Activated CD8-positive, alpha-beta memory T cell treated with anti-CD3 and anti-CD28 coated beads, Interleukin-2, amount 50 U/mL, for 48 hours (primary cell): Measurements from ENCODE around the gene SLC39A3.

Experiments
- DNase-seq: peaks from one replicate; pipeline ENCODE4 v3.0.0-alpha.2; 2020

Gene SLC39A3

DNA sequence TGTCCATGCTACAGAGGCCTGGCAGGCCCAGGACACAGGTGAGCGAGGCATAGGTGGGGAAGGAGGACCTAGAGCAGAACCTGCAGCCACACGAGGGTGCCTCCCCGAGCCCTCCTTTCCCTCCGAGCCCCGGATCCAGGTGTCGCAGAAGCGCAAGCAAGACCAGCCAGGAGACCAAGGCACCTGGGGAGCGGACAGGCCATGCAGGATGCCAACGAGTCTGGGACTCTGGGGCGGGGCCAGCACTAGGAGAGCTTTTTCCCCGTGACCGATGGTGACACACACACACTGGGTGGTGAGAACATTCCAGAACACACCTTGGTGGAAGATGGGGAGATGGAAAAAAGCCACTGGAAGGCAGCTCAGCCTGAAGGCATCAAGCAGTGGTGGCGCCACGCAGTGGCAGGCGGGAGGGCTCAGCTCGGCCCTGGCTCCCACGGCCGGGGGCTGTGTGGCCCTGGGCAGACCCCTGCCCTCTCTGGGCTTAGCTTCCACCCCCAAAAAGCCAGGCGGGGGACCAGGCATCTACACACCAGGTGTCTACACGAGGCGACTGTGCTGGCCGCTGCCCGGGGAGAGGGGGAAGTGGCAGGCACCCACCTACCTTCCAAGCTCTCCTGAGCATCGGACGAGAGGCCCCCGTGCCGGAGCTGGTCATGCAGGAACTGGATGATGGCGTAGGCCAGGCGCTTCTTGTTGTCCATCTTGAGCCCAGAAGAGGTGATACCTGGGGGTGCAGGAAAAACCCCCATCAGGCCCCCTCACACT is 28.7 kb upstream of the SLC39A3 start:
- DNase-seq = no peak

DNA sequence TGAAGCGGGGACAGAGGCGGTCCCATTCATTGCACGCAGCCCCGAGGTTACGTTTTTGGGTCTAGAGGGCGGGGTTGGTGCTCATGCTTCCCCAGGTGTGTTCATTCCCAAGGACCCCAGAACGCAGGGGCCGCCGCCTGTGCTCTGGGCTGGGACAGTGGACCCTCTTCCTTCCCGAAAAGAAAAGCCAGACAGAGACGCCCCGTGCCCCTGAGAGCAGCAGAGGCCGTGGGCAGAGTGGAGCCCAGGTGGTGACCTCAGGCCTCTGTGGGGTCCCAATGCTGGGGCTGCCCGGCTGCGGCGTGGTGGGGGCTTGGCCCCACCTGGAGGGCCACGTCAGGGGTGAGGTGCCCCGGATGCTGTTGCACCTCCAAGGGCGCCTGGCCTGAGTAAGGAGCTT is 27.9 kb upstream of the SLC39A3 start:
- no peak for DNase-seq

DNA sequence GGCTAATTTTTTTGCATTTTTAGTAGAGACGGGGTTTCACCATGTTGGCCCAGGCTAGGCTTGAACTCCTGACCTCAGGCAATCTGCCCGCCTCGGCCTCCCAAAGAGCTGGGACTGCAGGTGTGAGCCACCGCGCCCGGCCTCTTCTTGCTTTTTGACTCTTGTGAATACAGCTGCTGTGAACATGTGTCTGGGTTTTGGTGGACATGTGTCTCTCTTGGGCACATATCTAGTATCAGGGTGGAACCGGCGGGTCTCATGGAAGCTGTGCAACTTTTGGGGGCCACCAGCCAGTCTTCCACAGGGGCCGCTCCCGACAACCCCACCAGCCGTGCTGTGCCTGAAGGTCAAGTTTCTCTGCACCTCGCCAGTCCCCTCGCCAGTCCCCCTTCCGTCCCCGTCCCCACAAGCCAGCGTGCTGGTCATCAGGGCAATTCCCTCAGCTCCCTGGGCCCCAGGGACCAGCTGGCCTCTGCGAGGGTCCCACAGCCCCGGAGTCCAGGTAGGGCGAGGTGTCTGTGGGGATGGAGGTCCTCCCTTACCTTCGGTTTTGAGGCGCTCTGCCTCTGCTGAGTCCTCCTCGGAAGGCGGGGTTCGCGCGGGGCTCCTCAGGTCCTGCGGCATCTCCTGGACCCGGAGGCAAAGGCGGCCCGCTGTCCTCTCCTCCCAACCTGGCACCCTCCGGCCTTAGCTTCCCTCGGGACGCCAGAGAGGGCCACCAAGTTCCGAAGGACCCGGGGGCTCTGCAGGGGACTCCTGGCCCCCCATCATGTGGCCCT is 27.0 kb upstream of the SLC39A3 start:
- no peak for DNase-seq

DNA sequence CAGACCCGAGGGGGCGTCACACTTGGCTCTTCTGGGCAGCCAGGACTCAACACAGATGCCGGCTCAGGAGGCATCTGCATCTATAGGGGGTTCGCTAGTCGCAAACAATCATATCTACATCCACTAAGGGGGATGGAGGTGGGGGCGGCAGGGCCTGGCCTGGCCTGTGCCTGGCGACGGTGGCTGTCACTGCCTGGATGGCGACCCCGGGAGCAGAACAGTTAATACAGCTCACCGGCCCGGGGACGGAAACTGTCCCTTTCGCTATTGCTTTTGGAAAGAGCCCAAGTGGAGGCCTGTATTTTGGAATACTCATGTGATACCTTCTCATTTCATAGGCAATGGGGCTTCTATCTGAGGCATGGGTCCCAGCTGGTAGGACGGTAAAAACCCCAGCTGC is 25.6 kb upstream of the SLC39A3 start:
- DNase-seq = no peak

DNA sequence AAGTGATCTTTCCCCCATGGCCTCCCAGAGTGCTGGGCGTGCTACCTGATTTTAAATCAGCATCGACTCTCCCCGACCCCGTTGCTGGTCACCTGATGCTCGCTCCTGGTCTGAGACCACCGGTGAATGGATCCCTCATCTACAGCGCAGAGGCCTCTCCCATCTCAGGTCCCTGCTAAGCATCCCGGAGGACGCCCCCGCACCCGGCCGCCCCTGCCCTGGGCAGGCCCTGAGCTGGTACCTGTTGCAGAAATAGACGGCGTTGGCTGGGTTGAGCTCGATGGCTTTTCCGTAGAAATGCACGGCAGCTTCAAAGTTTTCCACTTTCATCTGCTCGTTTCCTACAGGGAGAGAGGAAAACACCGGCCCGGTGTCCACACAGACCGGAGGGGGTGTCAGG is 25.1 kb upstream of the SLC39A3 start:
- DNase-seq = no peak

DNA sequence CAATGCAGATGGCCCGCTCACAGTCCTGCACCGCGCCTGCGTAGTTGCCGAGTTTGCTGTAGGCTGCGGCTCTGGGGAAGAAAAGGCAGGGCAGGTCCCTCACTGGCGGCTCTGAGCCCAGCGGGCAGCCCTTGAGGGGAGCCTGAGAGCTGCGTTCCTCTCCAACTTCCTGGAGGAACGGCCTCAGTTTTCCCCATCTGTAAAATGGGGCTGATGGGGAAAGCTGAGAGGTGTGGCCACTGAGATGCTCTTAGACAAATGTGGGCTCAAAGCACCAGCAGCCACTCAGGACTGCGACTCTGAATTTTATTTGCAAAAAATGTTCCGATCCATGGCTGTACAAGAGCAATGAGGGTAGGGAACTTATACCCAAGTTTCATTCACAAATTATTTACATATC is 23.9 kb upstream of the SLC39A3 start:
- DNase-seq = no peak

DNA sequence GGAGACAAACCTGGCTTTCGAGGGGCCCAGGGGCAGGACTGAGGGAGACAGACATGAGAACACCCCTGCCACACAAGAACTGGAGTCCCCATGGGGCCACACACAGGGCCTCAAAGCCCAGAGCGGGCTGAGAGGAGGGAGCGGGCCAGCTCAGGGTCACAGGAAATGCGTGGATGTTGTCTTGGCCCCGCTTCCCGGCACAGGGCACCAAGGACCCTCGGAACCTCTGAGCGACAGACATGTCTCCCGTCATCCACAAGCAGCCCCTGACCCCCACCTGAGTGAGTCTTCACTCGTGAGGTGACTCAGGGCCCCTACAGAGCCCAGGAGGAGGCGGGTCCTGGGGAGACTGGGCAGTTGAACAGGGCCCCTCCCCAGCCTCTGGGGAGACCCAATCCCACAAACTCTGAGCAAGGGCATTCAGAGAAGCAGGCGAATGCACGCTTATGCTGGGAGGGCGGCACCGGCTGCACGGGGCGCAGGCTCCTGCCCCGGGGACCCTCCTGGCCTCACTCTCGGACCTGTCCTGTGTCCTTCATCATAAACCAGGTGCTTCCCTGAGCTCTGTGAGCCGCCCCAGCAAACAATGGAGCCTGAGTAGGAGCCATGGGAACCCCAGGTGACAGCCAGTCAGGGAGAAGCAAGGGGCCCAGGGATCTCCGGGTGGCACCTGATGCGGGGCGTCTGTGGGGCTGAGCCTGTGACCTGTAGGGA is 23.1 kb upstream of the SLC39A3 start:
- no peak for DNase-seq

DNA sequence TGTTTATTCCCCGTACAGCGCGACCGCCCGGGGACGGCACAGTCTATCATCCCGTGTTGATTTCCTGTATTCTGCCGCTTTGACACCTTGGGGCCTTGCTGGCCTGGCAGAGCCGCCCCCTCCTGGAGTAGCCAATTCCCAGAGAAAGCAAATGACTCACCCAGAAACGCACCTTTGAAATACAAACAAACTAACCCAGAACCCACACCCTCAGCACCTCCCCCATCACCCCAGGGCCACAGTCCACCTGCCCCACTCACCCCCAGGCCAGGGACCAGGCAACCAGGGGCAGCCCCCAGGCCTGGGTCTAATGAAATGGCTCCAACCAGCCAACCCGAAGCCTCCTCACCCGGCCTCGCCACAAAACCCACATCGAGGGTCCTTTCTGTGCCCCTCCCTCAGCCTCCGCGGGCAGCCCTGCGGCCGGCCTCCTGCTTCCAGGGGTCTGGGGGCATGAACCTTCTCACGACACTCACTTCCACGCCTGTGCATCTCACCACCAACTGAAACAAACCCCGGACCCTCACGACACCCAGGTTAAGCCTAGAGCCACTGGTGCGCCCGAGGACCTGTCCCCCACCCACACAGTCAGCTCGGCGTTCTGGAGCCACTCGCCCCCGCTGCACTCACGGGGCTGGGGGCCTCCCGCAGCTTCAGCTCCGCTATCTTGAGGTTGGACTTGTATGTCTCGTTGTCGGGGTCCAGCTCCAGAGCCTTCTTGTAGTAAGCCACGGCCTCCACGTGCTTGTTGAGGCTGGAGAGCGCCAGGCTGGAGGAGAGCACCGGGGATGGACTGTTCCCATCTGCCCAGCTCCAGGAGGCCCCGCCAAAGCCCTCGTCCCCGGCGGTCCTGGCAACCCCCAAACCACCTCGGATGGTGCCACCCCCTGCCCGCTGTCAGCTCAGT is 22.3 kb upstream of the SLC39A3 start:
- no peak for DNase-seq

DNA sequence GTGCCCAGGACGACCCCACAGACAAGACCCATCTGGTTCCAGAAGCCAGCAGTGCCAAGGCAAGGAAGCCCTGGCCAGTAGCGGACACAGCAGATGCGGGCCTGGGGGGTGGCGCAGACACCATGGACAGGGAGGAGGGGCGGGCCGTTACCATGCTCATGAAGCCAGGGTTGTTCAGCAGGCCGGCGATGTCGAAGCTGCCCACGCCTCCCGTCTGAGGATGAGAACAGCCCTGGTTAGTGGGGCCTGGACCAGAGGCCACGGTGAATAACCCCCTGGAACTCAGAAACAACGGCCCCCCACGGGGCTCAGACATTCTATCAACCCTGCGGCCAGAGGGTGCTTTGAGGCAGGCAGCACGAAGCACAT is 21.5 kb upstream of the SLC39A3 start:
- no peak for DNase-seq

DNA sequence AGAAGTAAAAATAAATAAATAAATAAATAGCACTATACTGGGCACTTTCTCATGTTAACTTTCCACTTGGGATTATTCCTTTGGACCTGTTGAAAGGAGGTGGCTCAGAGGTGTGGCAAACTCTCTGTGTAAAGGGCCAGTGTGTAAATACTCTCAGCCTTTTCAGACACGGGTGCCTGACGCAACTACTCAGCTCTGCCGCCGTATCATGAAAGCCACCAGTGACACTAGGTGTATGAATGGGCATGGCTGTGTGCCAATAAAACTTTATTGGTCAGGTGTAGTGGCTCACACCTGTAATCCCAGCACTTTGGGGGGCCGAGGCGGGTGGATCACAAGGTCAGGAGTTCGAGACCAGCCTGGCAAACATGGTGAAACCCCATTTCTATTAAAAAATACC is 20.1 kb upstream of the SLC39A3 start:
- no peak for DNase-seq

DNA sequence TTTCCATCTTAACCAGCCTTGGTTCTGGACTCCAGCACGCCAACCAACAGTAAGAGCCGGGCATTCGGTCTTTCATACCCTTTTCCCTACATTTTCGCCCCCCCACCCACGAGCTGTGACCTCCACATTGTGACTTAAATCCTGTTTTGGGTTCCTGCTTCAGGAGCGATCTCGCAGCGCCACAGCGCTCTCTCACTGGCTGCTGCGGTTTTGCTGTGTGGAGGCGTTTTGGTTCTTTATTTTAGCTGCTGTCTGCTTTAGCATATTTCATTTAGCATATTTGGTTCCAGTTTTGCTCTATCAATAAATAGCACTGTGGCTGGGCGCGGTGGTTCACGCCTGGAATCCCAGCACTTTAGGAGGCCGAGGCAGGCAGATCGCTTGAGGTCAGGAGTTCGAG is 19.5 kb upstream of the SLC39A3 start:
- DNase-seq = no peak

DNA sequence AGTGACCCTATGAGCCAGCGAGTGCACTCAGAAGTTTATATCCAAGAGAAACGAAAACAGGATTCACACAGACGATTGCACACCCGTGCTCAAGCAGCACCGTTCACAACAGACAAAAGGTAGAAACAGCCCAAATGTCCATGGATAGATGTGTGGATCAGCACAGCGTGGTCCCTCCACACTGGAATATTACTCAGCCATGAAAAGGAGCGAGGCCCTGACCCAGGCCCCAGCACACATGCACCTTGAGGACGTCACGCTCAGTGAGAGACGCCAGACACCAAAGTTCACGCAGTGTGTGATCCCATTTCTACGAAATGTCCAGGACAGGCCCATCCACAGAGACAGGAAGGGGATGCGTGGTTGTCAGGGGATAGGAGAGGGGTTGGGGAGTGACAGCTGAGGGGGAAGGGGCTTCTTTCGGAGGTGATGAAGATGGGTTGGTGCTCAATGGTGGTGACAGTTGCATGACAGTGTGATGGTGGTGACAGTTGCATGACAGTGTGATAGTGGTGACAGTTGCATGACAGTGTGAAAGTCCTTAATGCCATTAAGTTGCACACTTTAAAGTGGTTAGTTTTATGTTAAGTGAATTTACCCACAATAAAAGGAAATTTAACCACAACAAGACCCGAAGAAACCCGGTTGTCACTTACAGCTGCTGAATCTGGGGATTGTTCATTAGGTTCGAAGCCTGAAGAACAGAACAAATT is 18.9 kb upstream of the SLC39A3 start:
- DNase-seq = no peak

DNA sequence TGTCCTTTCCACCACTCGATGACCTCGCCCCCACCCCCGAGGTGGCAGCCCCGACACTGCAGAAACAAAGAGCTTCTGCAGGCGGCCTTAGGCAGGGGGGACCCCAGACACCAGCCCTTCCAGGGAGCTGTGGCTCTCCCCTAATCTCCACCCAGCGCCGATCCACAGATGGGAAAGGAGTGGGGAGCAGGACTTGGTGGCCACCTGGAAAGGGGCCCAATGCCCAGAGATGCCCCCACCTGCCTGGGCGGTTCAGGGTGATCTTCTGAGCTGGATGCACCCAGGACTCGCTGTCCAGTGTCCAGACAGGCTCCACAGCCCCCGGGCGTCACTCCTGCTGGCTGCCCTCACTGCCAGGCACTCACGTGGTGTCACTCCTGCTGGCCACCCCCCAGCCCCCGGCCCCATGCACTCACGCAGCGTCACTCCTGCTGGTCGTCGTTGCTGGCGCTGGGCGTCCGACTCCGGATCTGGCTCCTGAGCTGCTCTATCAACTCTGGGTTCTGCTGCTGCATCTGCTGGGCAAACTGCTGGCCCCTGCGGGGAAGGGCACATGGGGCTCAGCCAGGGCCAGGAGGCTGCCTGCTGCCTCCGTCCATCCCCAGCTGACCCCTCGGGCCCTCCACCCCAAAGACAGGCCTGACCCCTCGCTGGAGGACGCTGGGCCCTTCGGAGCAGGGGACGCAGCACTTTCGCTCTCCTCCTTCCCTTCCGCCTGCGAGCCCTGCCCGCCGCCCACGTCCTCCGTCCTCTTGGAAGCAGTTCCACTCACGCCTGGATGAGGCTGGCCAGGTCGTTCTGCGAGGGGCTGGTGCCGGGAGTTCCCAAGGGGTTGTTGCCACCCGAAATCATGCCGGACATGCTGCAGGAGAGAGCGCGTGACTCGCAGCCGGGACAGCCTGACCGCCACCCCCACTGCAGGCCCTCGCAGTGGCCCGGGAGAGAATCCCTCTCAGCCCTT is 17.4 kb upstream of the SLC39A3 start:
- no peak for DNase-seq

DNA sequence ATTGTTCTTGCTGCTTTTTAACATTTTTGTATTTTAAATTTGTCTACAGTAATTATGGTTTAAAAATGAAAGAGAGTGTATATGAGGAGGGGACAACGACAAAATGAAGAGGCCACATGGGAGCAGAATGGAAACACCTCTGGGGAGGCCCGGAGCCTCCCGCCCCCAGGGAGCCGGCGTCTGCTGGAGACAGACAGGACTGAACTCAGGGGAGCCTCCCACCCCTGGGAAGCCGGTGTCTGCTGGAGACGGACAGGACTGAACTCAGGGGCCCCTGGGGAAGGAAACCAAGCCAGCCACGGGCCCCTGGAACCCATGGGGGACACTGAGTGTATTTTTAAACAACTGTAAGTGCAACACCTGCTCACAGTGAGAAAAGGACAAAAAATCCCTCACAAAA is 16.7 kb upstream of the SLC39A3 start:
- DNase-seq = no peak

DNA sequence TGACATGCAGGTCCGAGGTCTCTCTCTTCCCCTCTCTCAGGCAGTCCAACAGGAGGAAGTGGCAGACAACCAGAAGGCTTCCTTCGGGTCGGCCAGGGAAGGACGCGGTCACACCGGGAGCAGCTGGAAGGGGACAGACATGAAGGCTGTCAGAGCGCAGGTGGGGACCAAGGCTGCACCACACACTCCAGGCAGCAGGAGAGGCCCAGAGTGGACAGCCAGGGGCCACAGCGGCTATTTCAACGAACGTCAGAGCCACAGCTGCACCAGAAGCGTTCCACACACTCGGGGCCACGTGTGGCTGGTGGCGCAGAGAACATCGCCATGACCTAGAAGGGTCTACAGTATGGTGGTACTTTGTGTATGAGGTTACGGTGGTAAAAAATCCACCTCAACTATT is 16.0 kb upstream of the SLC39A3 start:
- DNase-seq = no peak

DNA sequence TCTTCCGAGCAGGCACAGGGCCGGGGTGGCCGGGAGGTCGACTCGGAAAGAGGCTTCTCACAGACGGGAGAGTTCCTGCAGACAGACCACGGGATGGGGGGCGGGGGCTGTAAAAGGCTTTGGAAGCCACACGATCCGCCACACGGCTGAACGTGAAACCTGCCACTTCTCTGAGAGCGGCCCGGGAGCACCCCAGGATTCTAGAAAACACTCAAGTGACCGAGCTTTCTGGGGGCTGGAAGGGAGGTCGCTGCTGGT is 15.6 kb upstream of the SLC39A3 start:
- DNase-seq = no peak

DNA sequence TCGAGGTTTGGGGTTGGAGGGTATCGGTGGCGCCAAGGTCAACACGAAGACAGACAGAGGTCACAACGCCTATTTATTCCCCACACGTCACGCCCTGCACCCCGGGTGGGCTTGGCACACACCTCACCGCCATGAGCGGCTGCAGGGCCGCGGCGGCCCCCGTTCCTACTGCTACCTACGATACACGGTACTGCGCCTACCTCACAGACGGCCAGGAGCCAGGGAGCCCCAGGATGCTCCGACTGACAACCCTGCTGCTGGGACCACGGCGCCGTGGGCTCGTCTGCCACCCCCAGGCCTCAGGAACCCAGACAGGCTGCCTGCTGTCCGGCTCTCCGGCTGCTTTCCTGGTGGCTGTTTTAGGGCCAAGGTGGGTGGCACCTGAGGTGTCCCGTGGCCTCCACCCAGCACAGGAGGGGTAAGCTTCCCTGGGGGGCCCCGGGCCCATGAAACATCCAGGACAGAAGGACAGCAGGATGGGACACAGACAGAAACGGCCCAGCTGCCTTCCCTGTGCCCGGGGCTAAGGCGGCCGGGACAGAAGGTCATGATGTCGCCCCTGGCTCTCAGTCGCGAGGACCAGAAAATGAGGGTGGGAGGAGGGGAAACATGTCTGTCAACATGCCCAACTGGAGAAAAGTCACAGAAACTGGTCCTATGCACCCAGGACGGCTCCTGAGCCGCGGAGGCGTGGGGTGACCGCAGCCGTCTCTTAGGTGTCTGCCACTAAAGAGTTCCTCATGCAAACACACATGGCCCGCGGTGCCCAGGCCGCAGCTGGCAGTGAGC is 15.0 kb upstream of the SLC39A3 start:
- DNase-seq = no peak

DNA sequence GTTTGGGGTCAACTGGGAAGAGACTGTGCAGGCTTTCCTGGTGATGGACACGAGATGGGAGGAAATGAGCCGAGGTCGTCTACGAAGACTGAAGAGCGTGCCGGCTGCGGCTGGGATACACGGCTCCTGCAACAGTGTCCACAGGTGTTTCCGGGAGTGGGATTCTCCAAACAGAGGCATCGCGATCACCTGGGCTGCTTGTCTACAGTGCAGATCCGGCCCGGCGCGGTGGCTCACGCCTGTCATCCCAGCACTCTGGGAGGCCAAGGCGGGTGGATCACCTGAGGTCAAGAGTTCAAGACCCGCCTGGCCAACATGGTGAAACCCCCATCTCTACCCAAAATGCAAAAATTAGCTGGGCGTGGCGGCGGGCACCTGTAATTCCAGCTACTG is 11.6 kb upstream of the SLC39A3 start:
- no peak for DNase-seq

DNA sequence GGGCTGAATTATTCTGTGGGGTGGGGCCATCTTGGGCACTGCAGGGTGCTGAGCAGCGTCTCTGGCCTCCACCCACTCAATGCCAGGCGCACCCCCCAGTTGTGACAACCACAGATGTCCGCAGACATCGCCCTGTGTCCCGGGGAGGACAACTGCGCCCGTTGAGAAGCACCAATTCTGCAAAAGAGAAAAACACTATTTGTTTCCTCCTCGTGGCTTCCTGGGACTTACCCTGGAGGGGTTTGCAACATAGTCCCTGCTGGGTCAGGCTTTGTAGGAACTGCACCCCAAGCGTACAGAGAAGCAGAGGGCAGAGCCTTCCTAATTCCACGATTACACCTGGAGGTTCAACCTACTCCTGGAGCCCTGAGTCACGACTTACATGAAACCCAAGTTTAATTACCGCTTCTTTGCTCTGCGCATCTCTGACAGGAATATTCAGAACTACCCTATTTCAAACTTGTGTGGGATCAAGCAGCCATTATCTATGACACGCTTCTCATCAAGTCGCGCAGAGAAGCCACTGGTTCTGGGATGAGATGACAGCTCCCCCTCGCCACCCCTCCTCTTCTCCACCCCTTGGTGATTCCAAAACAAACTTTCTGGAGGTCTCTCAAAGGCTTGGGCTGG is 11.1 kb upstream of the SLC39A3 start:
- no peak for DNase-seq

DNA sequence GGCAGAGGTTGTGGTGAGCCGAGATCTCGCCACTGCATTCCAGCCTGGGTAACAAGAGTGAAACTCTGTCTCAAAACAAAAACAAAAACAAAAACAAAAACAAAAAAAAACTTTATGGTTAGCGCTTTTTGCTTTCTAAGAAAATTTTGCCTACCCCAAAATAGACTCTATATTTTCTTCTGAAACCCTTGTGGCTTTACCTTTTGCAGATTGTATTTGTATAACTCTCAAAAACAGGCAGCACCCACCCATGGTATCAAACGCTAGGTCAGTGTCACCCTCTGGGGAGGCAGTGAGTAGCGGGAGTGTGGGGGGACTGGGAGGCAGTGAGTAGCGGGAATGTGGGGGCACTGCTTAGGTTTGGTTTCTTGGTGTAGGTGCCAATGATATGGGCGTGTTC is 7.5 kb upstream of the SLC39A3 start:
- DNase-seq = no peak
